ENCODE results near the gene DGCR2. TPM values are rescaled to one million over a fixed set of nuclear protein-coding genes. Genes with fewer than 3 reads are reported as not detected.
A peak's percentile ranks its signal among the peaks of the same experiment; 100 is the strongest.

DGCR2 gene
- total and polyA plus RNA-seq, 2 donors (not counting 1 experiment from before 2014, with no cell fraction given) = 34.3 to 39.5 TPM

GRCh38 chr22:19060356-19061009 lies 61.7 kb downstream of the DGCR2 start:
- no peaks in the 10 kb centered on the region for H3K79me2 ChIP-seq (ENCODE audit: control insufficient read depth, insufficient read depth, low read length)
- H3K36me3 ChIP-seq (ENCODE audit: control insufficient read depth, insufficient read depth, low read length) = peaks cover 23% of the 10 kb centered on the region
- no peak overlapping the region for H3K4me3 ChIP-seq (replicated peaks in 1 of 4; ENCODE audit: control extremely low read depth in 1 of 4, insufficient read depth in 1 of 4, low read depth in 3 of 4, low read length in 4 of 4)
- no peak overlapping the region for H3K27ac ChIP-seq (ENCODE audit: insufficient read depth, low read length)
- H4K20me1 ChIP-seq (ENCODE audit: control insufficient read depth, extremely low read depth, insufficient read depth, low read length) = no peaks in the 10 kb centered on the region
- no peaks in the 10 kb centered on the region for H3K4me1 ChIP-seq (ENCODE audit: control insufficient read depth, extremely low read depth, insufficient read depth, low read length)
- no peaks in the 10 kb centered on the region for H3K9me3 ChIP-seq (ENCODE audit: control insufficient read depth, insufficient read depth, low read depth, low read length)
- H3K4me2 ChIP-seq (ENCODE audit: extremely low read depth, insufficient read depth, low read length) = no peak overlapping the region
- no peak overlapping the region for H2AFZ ChIP-seq (ENCODE audit: low read length)
- no peak overlapping the region for H3K9ac ChIP-seq (ENCODE audit: insufficient read depth, low read length)
- peak; percentile 48 to 53 for DNase-seq (ENCODE audit: low read depth in 2 of 2)
- H3K27me3 ChIP-seq (ENCODE audit: control insufficient read depth, insufficient read depth, low read length) = no peaks in the 10 kb centered on the region
- TF ChIP-seq CTCF (conservative IDR thresholded peaks at IDR 0.05 in 1 of 2, IDR thresholded peaks at IDR 0.05 in 1 of 2; ENCODE audit: low read depth in 1 of 2, low read length in 2 of 2) (no peak), EZH2 (IDR thresholded peaks at IDR 0.05; ENCODE audit: low read length, missing control alignments) (no peak)

GRCh38 chr22:19059481-19060278 lies 62.5 kb downstream of the DGCR2 start:
- DNase-seq (ENCODE audit: low read depth in 2 of 2) = no peak
- no peak overlapping the region for H2AFZ ChIP-seq (ENCODE audit: low read length)
- no peak overlapping the region for H3K27ac ChIP-seq (ENCODE audit: insufficient read depth, low read length)
- H4K20me1 ChIP-seq (ENCODE audit: control insufficient read depth, extremely low read depth, insufficient read depth, low read length) = no peaks in the 10 kb centered on the region
- TF ChIP-seq EZH2 (IDR thresholded peaks at IDR 0.05; ENCODE audit: low read length, missing control alignments) (no peak), CTCF (conservative IDR thresholded peaks at IDR 0.05 in 1 of 2, IDR thresholded peaks at IDR 0.05 in 1 of 2; ENCODE audit: low read depth in 1 of 2, low read length in 2 of 2) (no peak)
- H3K27me3 ChIP-seq (ENCODE audit: control insufficient read depth, insufficient read depth, low read length) = no peaks in the 10 kb centered on the region
- no peak overlapping the region for H3K4me3 ChIP-seq (replicated peaks in 1 of 4; ENCODE audit: control extremely low read depth in 1 of 4, insufficient read depth in 1 of 4, low read depth in 3 of 4, low read length in 4 of 4)
- no peak overlapping the region for H3K9ac ChIP-seq (ENCODE audit: insufficient read depth, low read length)
- peaks cover 19% of the 10 kb centered on the region for H3K36me3 ChIP-seq (ENCODE audit: control insufficient read depth, insufficient read depth, low read length)
- no peaks in the 10 kb centered on the region for H3K9me3 ChIP-seq (ENCODE audit: control insufficient read depth, insufficient read depth, low read depth, low read length)
- H3K79me2 ChIP-seq (ENCODE audit: control insufficient read depth, insufficient read depth, low read length) = no peaks in the 10 kb centered on the region
- no peaks in the 10 kb centered on the region for H3K4me1 ChIP-seq (ENCODE audit: control insufficient read depth, extremely low read depth, insufficient read depth, low read length)
- no peak overlapping the region for H3K4me2 ChIP-seq (ENCODE audit: extremely low read depth, insufficient read depth, low read length)

- peaks cover 15% of the 10 kb centered on the region for H3K36me3 ChIP-seq (ENCODE audit: control insufficient read depth, insufficient read depth, low read length)
- H3K27ac ChIP-seq (ENCODE audit: insufficient read depth, low read length) = no peak overlapping the region
- no peaks in the 10 kb centered on the region for H3K27me3 ChIP-seq (ENCODE audit: control insufficient read depth, insufficient read depth, low read length)
- no peaks in the 10 kb centered on the region for H4K20me1 ChIP-seq (ENCODE audit: control insufficient read depth, extremely low read depth, insufficient read depth, low read length)
- H3K79me2 ChIP-seq (ENCODE audit: control insufficient read depth, insufficient read depth, low read length) = no peaks in the 10 kb centered on the region
- no peak for DNase-seq (ENCODE audit: low read depth in 2 of 2)
- H3K4me2 ChIP-seq (ENCODE audit: extremely low read depth, insufficient read depth, low read length) = no peak overlapping the region
- TF ChIP-seq EZH2 (IDR thresholded peaks at IDR 0.05; ENCODE audit: low read length, missing control alignments) = no peak
- no peak for TF ChIP-seq CTCF (conservative IDR thresholded peaks at IDR 0.05 in 1 of 2, IDR thresholded peaks at IDR 0.05 in 1 of 2; ENCODE audit: low read depth in 1 of 2, low read length in 2 of 2)
- H3K9ac ChIP-seq (ENCODE audit: insufficient read depth, low read length) = no peak overlapping the region
- no peaks in the 10 kb centered on the region for H3K4me1 ChIP-seq (ENCODE audit: control insufficient read depth, extremely low read depth, insufficient read depth, low read length)
- H3K4me3 ChIP-seq (replicated peaks in 1 of 4; ENCODE audit: control extremely low read depth in 1 of 4, insufficient read depth in 1 of 4, low read depth in 3 of 4, low read length in 4 of 4) = no peak overlapping the region
- H3K9me3 ChIP-seq (ENCODE audit: control insufficient read depth, insufficient read depth, low read depth, low read length) = no peaks in the 10 kb centered on the region
- H2AFZ ChIP-seq (ENCODE audit: low read length) = no peak overlapping the region
These were observed 63.3 kb downstream of the DGCR2 start for GRCh38 chr22:19058713-19059451.
